ENCODE data around the gene EIF2S3. TPM values are rescaled to one million over a fixed set of nuclear protein-coding genes. Genes with fewer than 3 reads are reported as not detected.

Gene EIF2S3
- total and polyA plus RNA-seq, 2 of the 8 experiments (the other 6 are each of a cell fraction or from before 2014, with no cell fraction given), result 65.5 to 259 TPM

DNA sequence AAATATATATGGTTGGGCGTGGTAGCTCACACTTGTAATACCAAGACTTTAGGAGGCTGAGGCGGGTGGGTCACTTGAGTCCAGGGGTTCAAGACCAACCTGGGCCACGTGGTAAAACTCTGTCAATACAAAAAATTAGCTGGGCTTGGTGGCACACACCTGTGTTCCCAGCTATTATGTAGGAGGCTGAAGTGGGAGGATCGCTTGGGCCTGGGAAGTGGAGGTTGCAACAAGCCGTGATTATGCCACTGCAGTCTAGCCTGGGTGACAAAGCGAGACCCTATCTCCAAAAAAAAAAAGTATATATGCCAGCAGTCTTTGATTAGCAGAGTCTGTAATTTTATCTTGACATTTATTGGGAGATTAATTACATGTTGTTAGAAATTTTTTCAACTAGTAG lies 8.7 kb downstream of the EIF2S3 start:
- Histone ChIP-seq H3K9me3 (ENCODE audit: insufficient read depth in 2 of 2, low read depth in 1 of 2, low read length in 1 of 2) (no peaks in the 10 kb centered on the region), H3K4me3 (ENCODE audit: extremely low read depth in 1 of 4, insufficient read depth in 2 of 4, low read depth in 3 of 4, low read length in 4 of 4) (no peak overlapping the region), H4K91ac (replicated peaks; ENCODE audit: insufficient read length, low read length) (no peak overlapping the region), H2BK15ac (ENCODE audit: low read length) (no peak overlapping the region), H3K4me1 (replicated peaks in 1 of 4; ENCODE audit: control insufficient read depth in 3 of 4, insufficient read depth in 4 of 4, low read length in 3 of 4) (no peaks in the 10 kb centered on the region), H3K56ac (replicated peaks; ENCODE audit: insufficient read length, low read depth, low read length) (no peak overlapping the region), H2BK120ac (replicated peaks; ENCODE audit: low read depth, low read length) (no peak overlapping the region), H3K14ac (ENCODE audit: insufficient read length) (no peak overlapping the region), H3K18ac (ENCODE audit: extremely low read depth, low read length) (no peak overlapping the region), H3K27ac (ENCODE audit: low read depth, low read length) (no peak overlapping the region), H3K79me1 (ENCODE audit: low read depth, low read length) (no peaks in the 10 kb centered on the region), H2BK5ac (ENCODE audit: low read depth, low read length) (no peak overlapping the region), H3K4ac (replicated peaks; ENCODE audit: insufficient read length, low read depth, low read length) (no peak overlapping the region), H3K9ac (replicated peaks in 1 of 4; ENCODE audit: extremely low read depth in 1 of 4, low read depth in 3 of 4, low read length in 3 of 4) (no peak overlapping the region), H3K36me3 (ENCODE audit: control insufficient read depth in 2 of 4, insufficient read depth in 4 of 4, low read length in 3 of 4) (peaks cover 11 to 86% (median 46%) of the 10 kb centered on the region in 4 experiments), H3K23me2 (ENCODE audit: low read depth, low read length) (no peaks in the 10 kb centered on the region), H2BK20ac (ENCODE audit: low read length) (no peak overlapping the region), H3K27me3 (replicated peaks in 1 of 4; ENCODE audit: control insufficient read depth in 3 of 4, extremely low read depth in 1 of 4, insufficient read depth in 3 of 4, low read length in 3 of 4) (no peaks in the 10 kb centered on the region), H4K20me1 (replicated peaks in 1 of 2; ENCODE audit: control insufficient read depth in 1 of 2, insufficient read depth in 2 of 2, low read length in 2 of 2) (no peaks in the 10 kb centered on the region), H2BK12ac (ENCODE audit: low read depth, low read length) (no peak overlapping the region), H3K79me2 (ENCODE audit: control insufficient read depth in 1 of 2, insufficient read depth in 2 of 2, low read length in 2 of 2) (peaks cover 0 to 13% of the 10 kb centered on the region in 2 experiments; a peak in 2 of 4 replicates), H3K23ac (ENCODE audit: insufficient read length) (no peak overlapping the region), H4K5ac (ENCODE audit: insufficient read length, low read depth, low read length) (no peak overlapping the region), H4K8ac (ENCODE audit: extremely low read depth, insufficient read depth, low read length) (no peak overlapping the region), H2AK5ac (ENCODE audit: low read depth, low read length) (no peak overlapping the region), H3K4me2 (ENCODE audit: insufficient read depth in 1 of 2, low read depth in 2 of 2, low read length in 2 of 2) (no peak overlapping the region), H2AFZ (ENCODE audit: low read length) (no peak overlapping the region)
- 91% methylated on average over 6 of the region's 6 CpGs; no CpG with 5 or more reads in 1 of the 2 experiments for WGBS, 2 experiments (ENCODE audit: extremely low coverage in 1 of 2, insufficient coverage in 1 of 2, insufficient read length in 1 of 2, insufficient replicate concordance in 2 of 2, low coverage in 1 of 2, low lambda C conversion rate in 2 of 2, missing lambda C conversion rate in 1 of 2)
- TF ChIP-seq JUND (IDR thresholded peaks at IDR 0.05; ENCODE audit: low read length) (no peak), POLR2A (IDR thresholded peaks at IDR 0.05; ENCODE audit: control extremely low read depth in 1 of 2, low read depth in 2 of 2, low read length in 2 of 2) (peak; percentile 40 to 59; a peak in 2 of 3 replicates), GTF2F1 (IDR thresholded peaks at IDR 0.05; ENCODE audit: borderline replicate concordance, low read depth, low read length) (no peak), CBX5 (IDR thresholded peaks at IDR 0.05; ENCODE audit: low read depth, low read length) (no peak), POLR2AphosphoS5 (IDR thresholded peaks at IDR 0.05; ENCODE audit: low read depth, low read length) (peak; percentile 45; the same call in 1 of the 2 replicates), CHD1 (IDR thresholded peaks at IDR 0.05; ENCODE audit: low read depth, low read length) (no peak)
- TF ChIP-seq, protein P1, sequence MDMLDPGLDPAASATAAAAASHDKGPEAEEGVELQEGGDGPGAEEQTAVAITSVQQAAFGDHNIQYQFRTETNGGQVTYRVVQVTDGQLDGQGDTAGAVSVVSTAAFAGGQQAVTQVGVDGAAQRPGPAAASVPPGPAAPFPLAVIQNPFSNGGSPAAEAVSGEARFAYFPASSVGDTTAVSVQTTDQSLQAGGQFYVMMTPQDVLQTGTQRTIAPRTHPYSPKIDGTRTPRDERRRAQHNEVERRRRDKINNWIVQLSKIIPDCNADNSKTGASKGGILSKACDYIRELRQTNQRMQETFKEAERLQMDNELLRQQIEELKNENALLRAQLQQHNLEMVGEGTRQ (IDR thresholded peaks at IDR 0.05; ENCODE audit: low read length), result no peak
- TF ChIP-seq, protein P2, sequence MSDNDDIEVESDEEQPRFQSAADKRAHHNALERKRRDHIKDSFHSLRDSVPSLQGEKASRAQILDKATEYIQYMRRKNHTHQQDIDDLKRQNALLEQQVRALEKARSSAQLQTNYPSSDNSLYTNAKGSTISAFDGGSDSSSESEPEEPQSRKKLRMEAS (IDR thresholded peaks at IDR 0.05), result no peak
- TF ChIP-seq, protein P3, sequence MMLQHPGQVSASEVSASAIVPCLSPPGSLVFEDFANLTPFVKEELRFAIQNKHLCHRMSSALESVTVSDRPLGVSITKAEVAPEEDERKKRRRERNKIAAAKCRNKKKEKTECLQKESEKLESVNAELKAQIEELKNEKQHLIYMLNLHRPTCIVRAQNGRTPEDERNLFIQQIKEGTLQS (IDR thresholded peaks at IDR 0.05; ENCODE audit: insufficient read depth, low read depth, low read length), result no peak
- TF ChIP-seq, protein P4, sequence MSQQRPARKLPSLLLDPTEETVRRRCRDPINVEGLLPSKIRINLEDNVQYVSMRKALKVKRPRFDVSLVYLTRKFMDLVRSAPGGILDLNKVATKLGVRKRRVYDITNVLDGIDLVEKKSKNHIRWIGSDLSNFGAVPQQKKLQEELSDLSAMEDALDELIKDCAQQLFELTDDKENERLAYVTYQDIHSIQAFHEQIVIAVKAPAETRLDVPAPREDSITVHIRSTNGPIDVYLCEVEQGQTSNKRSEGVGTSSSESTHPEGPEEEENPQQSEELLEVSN (IDR thresholded peaks at IDR 0.05), result no peak
- no peak for FAIRE-seq
- ChIA-PET POLR2A (ENCODE audit: partially characterized antibody) (interaction anchor here (0.7 to 14.3 kb wide), 4 partner anchors 6 to 123 kb away, joined by 3 to 160 read pairs (median 16); partner anchors contain the start of gene EIF2S3), CTCF (ENCODE audit: partially characterized antibody) (no interaction called here)
- DNase-seq (ENCODE audit: low read depth in 1 of 2, low spot score in 2 of 2), result no peak

Measured in H1 (cell line).